HTR-8/SVneo (cell line): ENCODE results near the gene PRR16.
"Not testable (repeated sequence)": the region's sequence is repeated elsewhere in the genome, so short reads cannot be mapped to it uniquely, and the experiment has no call there.

ENCODE experiments used
- DNase-seq: peaks from one replicate; pipeline ENCODE4 v3.0.0; 2011; ENCODE audit warnings: low spot score, mixed read lengths; ENCODE audit not compliant: insufficient read length
- FAIRE-seq: peaks from 2 replicates; lab custom pipeline; 2011; peaks lifted over from hg19 to GRCh38; lab: Jason Lieb, UNC

PRR16 gene

GRCh38 chr5:120463991-120464626, at the start of gene PRR16:
Gene PRR16 (plus strand): TSS chr5:120464300.
- DNase-seq = peak; percentile 60
- FAIRE-seq = peak; percentile 92

DNA sequence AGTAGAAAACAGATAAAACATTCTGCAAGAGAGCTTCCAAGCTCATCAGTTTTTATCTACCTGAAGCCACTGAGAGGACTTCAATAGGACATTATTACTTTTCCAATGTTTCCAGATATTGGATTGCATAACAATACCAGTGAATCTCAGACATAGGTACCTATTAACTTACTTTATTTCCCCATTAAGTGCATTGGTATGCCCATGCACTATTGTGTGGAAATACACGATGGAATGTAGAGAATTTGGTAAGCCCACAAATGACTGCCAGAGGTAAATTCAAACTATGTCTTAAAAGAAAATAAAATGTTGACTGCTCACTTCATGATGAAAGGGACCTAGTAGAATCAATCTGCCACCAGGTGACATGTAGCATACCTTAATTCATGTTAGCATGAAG, 48.1 kb upstream of the PRR16 start:
- no peak for FAIRE-seq
- no peak for DNase-seq

- FAIRE-seq (no peak), DNase-seq (peak; percentile 13)
Observed at GRCh38 chr5:120419127-120419526, 45.0 kb upstream of the PRR16 start.

DNA sequence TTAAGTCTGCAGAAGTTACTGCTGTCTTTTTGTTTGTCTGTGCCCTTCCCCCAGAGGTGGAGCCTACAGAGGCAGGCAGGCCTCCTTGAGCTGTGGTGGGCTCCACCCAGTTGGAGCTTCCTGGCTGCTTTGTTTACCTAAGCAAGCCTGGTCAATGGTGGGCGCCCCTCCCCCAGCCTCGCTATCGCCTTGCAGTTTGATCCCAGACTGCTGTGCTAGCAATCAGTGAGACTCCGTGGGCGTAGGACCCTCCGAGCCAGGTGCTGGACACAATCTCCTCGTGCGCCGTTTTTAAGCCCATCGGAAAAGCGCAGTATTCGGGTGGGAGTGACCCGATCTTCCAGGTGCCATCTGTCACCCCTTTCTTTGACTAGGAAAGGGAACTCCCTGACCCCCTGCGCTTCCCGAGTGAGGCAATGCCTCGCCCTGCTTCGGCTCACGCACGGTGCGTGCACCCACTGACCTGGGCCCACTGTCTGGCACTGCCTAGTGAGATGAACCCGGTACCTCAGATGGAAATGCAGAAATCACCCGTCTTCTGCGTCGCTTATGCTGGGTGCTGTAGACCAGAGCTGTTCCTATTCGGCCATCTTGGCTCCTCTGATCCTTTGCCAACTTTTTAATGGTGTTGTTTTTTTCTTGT, 37.3 kb upstream of the PRR16 start:
- not testable (repeated sequence) for DNase-seq, FAIRE-seq

DNA sequence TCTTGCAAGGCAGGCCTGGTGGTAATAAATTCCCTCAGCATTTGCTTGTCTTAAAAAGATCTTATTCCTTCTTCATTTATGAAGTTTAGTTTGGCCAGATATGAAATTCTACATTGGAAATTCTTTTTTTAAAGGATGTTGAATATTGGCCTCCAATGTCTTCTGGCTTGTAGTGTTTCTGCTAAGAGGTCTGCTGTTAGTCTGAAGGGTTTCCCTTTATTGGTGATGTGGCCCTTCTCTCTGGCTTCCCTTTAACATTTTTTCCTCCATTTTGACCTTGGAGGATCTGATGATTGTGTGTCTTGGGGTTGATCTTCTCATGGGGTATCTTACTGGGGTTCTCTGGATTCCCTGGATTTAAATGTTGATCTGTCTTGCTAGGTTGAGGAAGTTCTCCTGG, 33.5 kb upstream of the PRR16 start:
- FAIRE-seq (no peak), DNase-seq (no peak)

DNA sequence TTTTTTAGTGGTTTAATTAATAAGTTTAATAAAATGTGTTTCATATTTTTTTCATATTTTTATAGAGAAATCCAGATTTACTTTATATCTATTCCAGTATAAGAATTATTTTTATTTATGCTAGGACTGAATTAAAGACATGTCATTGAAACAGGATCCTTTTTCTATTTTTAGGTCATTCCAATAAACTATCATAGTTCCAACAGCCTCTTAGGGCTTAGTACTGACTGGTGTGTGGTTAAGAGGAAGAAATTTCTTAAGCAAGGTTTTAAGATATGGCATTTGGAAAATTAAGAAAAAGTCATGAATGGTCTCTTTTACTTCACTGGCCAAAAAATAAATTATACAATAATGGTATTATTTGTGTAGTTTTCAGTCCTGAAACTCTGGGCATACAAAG, 31.2 kb upstream of the PRR16 start:
- FAIRE-seq (no peak), DNase-seq (no peak)

GRCh38 chr5:120435129-120435528, 29.0 kb upstream of the PRR16 start:
- no peak for FAIRE-seq
- no peak for DNase-seq

DNA sequence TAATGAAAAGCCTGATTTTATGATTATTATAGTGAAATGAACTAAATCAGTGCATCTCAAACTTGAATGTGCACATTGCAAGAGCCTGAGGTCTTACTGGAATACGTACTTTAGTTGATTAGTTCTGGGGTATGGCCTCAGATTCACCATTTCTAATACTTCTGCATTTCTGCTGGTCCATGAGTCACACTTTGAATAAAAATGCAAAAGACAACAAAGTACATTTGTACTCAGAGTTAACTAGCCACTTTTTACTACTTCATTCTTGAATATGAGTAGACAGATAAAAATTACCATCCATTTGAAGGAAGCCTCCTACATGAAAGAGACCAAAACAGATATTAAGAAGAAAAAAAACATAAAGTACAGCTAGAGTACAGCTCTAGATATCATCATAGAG, 27.1 kb upstream of the PRR16 start:
- FAIRE-seq (no peak), DNase-seq (no peak)

GRCh38 chr5:120442694-120443093, 21.4 kb upstream of the PRR16 start:
- DNase-seq = no peak
- FAIRE-seq = no peak

- DNase-seq (no peak), FAIRE-seq (no peak)
Observed at GRCh38 chr5:120443607-120444006, 20.5 kb upstream of the PRR16 start.

DNA sequence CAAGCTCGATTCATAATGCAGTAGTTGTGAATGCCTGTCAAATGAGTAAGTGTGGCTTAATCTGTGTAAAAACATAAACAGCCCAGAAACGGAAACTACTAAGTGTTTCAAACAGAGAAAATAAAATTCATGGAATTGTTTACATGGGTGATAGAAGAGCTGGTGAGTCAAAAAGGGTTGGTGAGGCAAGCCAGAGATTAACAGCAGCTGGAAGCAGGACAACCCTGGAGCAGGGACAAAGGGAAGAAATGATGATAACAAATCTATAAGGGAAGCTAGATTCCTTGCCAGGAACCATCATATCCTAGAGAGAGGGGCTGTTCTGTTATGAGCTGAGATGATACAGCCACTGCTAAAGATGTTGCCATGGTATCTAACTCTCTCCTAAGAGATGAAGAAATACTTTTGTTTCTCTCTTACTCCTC, 18.0 kb upstream of the PRR16 start:
- FAIRE-seq = peak; percentile 57
- peak; percentile 41 for DNase-seq

DNA sequence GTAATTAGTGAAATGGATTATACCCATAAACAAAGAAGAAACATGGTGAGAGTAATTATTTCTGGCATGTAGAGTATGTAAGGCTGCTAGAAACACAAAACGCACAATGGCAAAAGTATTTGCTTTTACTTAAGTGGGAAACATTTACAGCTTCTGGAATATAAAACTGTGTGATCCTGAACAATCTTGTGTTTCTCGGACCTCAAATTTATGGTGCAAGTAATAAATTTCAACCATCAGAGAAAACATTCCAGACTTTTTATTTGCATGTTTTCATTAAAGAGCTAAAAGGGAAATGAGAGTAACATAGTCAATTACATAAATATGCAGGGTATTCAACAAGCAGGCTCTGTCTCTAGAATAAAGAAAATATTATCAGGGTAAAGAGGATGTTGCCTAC, 17.2 kb upstream of the PRR16 start:
- FAIRE-seq (no peak), DNase-seq (no peak)

GRCh38 chr5:120447706-120448239, 16.3 kb upstream of the PRR16 start:
- DNase-seq = peak; percentile 32
- FAIRE-seq = no peak

DNA sequence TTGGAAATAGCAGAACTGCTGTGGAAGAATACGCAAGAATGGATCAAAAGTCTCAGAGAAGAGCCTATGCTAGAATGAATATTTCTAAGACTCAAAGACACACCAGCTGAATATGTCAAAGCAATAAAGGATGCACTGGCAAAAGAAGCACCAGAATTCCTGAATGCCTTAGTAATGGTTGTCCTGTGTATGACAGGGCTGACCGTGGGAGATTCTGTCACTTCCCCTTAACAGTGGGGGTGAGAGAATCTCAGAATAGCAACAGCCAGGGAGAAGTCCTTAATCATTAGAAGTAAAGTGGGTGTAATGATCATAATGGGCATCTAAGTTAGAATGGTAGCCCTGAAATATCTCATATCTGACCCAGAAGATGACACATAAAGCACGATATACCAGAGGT, 14.6 kb upstream of the PRR16 start:
- DNase-seq (no peak), FAIRE-seq (no peak)

GRCh38 chr5:120450910-120451309, 13.2 kb upstream of the PRR16 start:
- DNase-seq (no peak), FAIRE-seq (no peak)

GRCh38 chr5:120451445-120451844, 12.7 kb upstream of the PRR16 start:
- no peak for DNase-seq
- FAIRE-seq = no peak

GRCh38 chr5:120452471-120452870, 11.6 kb upstream of the PRR16 start:
- FAIRE-seq (no peak), DNase-seq (no peak)

DNA sequence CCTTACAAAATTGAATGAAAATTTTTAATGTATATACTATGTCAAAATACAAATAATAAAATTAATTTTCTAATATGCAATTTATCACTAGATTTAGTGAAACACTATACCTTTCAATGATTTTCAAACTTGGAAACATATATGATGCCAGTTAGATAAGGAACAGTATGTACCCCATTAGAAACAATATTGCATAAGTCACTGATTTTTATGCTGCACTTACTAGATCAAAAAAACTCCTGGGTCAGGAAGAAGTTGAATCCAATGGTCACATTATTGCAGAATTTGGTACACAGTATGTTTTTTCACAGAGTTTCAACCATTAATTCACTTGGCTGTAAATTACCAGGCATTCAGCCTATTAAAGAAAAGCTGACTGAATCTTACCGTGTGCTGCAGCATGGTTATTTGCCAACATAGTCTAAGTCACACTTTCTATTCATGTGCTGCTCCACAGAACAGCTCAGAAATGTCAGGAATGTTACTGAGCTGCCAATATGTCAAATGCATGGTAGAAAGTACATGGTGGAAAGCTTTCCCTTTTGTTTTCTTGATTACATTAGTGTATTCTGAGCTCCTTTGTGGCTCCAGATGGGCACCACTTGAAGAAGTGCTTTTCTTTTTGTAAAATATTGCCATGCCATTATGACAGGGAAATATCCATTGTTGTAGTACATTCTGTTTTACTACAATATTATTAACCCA, 9.9 kb upstream of the PRR16 start:
- DNase-seq = peak; percentile 57
- FAIRE-seq = peak; percentile 66

DNA sequence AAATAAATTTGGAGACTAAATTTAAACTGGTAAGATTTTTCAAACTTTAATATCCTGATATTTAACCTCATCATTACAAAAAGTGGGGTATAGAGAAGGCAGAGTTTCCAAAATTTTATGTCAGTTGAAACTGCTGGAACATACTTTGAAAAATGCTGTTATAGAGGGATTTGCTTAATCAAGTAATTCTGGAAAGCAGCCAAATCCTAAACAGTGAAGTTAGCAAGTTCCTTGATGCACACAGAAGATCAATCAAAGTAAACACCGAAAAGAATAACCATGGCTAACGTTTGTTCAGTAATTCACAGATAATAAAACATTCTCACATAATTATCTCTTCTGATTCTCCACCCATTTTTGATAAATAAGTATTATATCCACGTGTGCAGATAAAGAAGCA, 8.1 kb upstream of the PRR16 start:
- no peak for DNase-seq
- FAIRE-seq = no peak

DNA sequence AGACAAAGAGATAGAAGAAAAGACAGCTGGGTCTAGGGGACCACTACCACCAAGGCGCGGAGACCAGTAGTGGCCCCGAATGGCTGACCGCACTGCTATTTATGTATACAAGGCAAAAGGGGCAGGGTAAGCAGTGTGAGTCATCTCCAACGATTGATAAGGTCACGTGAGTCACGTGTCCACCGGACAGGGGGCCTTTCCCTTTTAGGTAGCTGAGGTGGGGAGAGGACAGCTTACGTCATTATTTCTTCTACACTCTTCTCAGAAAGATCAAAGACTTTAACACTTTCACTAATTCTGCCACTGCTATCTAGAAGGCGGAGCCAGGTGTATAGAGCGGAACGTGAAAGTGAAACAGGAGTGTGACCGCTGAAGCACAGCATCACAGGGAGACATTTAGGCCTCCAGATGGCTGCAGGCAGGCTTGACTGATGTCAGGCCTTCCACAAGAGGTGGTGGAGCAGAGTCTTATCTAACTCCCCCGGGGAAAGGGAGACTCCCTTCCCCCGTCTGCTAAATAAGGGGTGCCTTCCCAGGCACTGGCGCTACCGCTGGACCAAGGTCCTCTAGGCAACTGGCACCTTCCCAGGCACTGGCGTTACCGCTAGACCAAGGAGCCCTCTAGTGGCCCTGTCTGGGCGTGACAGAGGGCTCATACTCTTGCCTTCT, 6.1 kb upstream of the PRR16 start:
- DNase-seq = peak; percentile 37
- peak; percentile 72 for FAIRE-seq

DNA sequence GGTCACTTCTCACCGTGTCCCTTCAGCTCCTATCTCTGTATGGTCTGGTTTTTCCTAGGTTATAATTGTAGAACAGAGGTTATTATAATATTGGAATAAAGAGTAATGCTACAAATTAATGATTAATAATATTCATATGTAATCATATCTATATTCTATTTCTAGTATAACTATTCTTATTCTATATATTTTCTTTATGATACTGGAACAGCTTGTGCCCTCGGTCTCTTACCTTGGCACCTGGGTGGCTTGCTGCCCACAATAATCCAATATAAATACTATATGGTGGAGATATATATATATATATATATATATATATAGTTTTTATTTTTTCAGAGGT, 5.6 kb upstream of the PRR16 start:
- FAIRE-seq, DNase-seq: not testable (repeated sequence)
